ENCODE results near the gene THAP11. TPM values are rescaled to one million over a fixed set of nuclear protein-coding genes. Genes with fewer than 3 reads are reported as not detected.
A peak's percentile ranks its signal among the peaks of the same experiment; 100 is the strongest.

THAP11 gene
- total and polyA plus RNA-seq, 2 experiments from 2014 or later, result 37.3 to 115 TPM

GRCh38 chr16:67804853-67805542, 37.1 kb upstream of the THAP11 start (continued):
- TF ChIP-seq ZNF462 (CRISPR knock-in tag; IDR thresholded peaks at IDR 0.05), result no peak
- no peak for TF ChIP-seq JUNB (IDR thresholded peaks at IDR 0.05; ENCODE audit: unreplicated experiment)

- Histone ChIP-seq H3K27ac (ENCODE audit: low read depth) (peak overlapping the region; percentile 58; the same call in 1 of the 2 replicates), H3F3A (replicated peaks; ENCODE audit: low read depth) (peaks cover 6% of the 10 kb centered on the region; the same call in 1 of the 2 replicates), H3K27me3 (ENCODE audit: insufficient read depth) (no peaks in the 10 kb centered on the region), H3K36me3 (ENCODE audit: insufficient read depth) (peaks cover 7% of the 10 kb centered on the region; the same call in 1 of the 2 replicates), H3K4me3 (peak overlapping the region; percentile 86), H4K20me1 (replicated peaks; ENCODE audit: insufficient read depth) (peaks cover 8% of the 10 kb centered on the region; the same call in 1 of the 2 replicates), H3K9me2 (ENCODE audit: insufficient read depth) (no peaks in the 10 kb centered on the region), H2AFZ (peak overlapping the region; percentile 87), H3K79me2 (replicated peaks; ENCODE audit: insufficient read depth) (peaks cover 41% of the 10 kb centered on the region), H3K4me1 (ENCODE audit: insufficient read depth) (peaks cover 8% of the 10 kb centered on the region), H3K4me2 (peak overlapping the region; percentile 85)
- DNase-seq (ENCODE audit: low spot score) (peak; percentile 44), ATAC-seq (peak; percentile 11)
- peaks cover 27% of the 10 kb centered on the region for H3K36me3 Mint-ChIP-seq (ENCODE audit: low read depth)
- H3K27ac Mint-ChIP-seq, result peak overlapping the region; percentile 75
- no peaks in the 10 kb centered on the region for H3K27me3 Mint-ChIP-seq (ENCODE audit: insufficient read depth, low read depth, poor library complexity)
- peaks cover 9% of the 10 kb centered on the region for H3K4me1 Mint-ChIP-seq
- H3K4me3 Mint-ChIP-seq, result peak overlapping the region; percentile 93
- no peaks in the 10 kb centered on the region; the same call in 2 of the 3 replicates for H3K9me3 Mint-ChIP-seq
- no peak for TF ChIP-seq POLR2AphosphoS5 (IDR thresholded peaks at IDR 0.05; ENCODE audit: low read depth)
- TF ChIP-seq ETS1 (IDR thresholded peaks at IDR 0.05), result no peak
- TF ChIP-seq ZNF462 (CRISPR knock-in tag; IDR thresholded peaks at IDR 0.05), result no peak
- TF ChIP-seq JUNB (IDR thresholded peaks at IDR 0.05; ENCODE audit: unreplicated experiment), result no peak
- TF ChIP-seq NANOG (IDR thresholded peaks at IDR 0.05; ENCODE audit: borderline replicate concordance), result no peak
Observed at GRCh38 chr16:67805718-67806427, 36.2 kb upstream of the THAP11 start.
